H9 (cell line): ENCODE measurements around the gene USP6NL. TPM values are rescaled to one million over a fixed set of nuclear protein-coding genes. Genes with fewer than 3 reads are reported as not detected.

Experiments used
- DNase-seq: peaks from one replicate; pipeline ENCODE4 v3.0.0-alpha.2; 2017
- H2AFZ ChIP-seq: one replicate; pipeline ENCODE4 v1.6.1; 2013; ENCODE audit warnings: mild to moderate bottlenecking, low read length, control low read depth, moderate library complexity
- H2AK5ac ChIP-seq: 2 replicates; pipeline ENCODE4 v1.6.1; 2013; ENCODE audit warnings: low read length, control low read depth, mixed read lengths; ENCODE audit not compliant: insufficient read length
- H2BK120ac ChIP-seq: one replicate; pipeline ENCODE4 v1.6.1; 2013; ENCODE audit warnings: low read depth, mild to moderate bottlenecking, low read length, control low read depth, inconsistent platforms; ENCODE audit not compliant: poor library complexity, severe bottlenecking
- H2BK12ac ChIP-seq: 2 replicates; pipeline ENCODE4 v1.6.1; 2013; ENCODE audit warnings: low read length, control low read depth, mixed read lengths, low read depth; ENCODE audit not compliant: insufficient read length
- H2BK15ac ChIP-seq: 2 replicates; pipeline ENCODE4 v1.6.1; 2013; ENCODE audit warnings: low read depth, low read length, control low read depth
- H2BK20ac ChIP-seq: one replicate; pipeline ENCODE4 v1.6.1; 2013; ENCODE audit warnings: low read depth, mild to moderate bottlenecking, low read length, control low read depth, inconsistent platforms; ENCODE audit not compliant: poor library complexity, severe bottlenecking
- H2BK5ac ChIP-seq: 2 replicates; pipeline ENCODE4 v1.6.1; 2013; ENCODE audit warnings: low read length, control low read depth, mixed read lengths; ENCODE audit not compliant: insufficient read length
- H3K14ac ChIP-seq: 2 replicates; pipeline ENCODE4 v1.6.1; 2013; ENCODE audit warnings: low read length, control low read depth; ENCODE audit not compliant: insufficient read depth
- H3K18ac ChIP-seq: 2 replicates; pipeline ENCODE4 v1.6.1; 2013; ENCODE audit warnings: low read depth, mild to moderate bottlenecking, mixed read lengths, low read length, control low read depth; ENCODE audit not compliant: insufficient read length
- H3K23ac ChIP-seq: 2 replicates; pipeline ENCODE4 v1.6.1; 2013; ENCODE audit warnings: low read length, control low read depth, mixed read lengths, low read depth; ENCODE audit not compliant: insufficient read length
- H3K23me2 ChIP-seq: 2 replicates; pipeline ENCODE4 v1.6.1; 2013; ENCODE audit warnings: low read depth, mild to moderate bottlenecking, mixed read lengths, low read length, control low read depth; ENCODE audit not compliant: insufficient read length, poor library complexity, severe bottlenecking
- H3K27ac ChIP-seq: 2 replicates; pipeline ENCODE4 v1.5.1; 2013; ENCODE audit warnings: low read length, control low read depth, mixed read lengths, low read depth; ENCODE audit not compliant: insufficient read length
- H3K27me3 ChIP-seq: 2 replicates; pipeline ENCODE4 v1.6.1; 2013; ENCODE audit warnings: low read length, control low read depth, inconsistent platforms; ENCODE audit not compliant: insufficient read depth
- H3K4ac ChIP-seq: 2 replicates; pipeline ENCODE4 v1.6.1; 2013; ENCODE audit warnings: low read depth, mild to moderate bottlenecking, control low read depth, inconsistent platforms, low read length, moderate library complexity
- H3K4me1 ChIP-seq: 2 replicates; pipeline ENCODE4 v1.6.1; 2013; ENCODE audit warnings: low read length, control low read depth, inconsistent platforms; ENCODE audit not compliant: insufficient read depth
- H3K4me2 ChIP-seq: 2 replicates; pipeline ENCODE4 v1.6.1; 2013; ENCODE audit warnings: low read length, control low read depth, mixed read lengths; ENCODE audit not compliant: insufficient read length, insufficient read depth
- H3K56ac ChIP-seq: 2 replicates; pipeline ENCODE4 v1.6.1; 2013; ENCODE audit warnings: low read depth, mild to moderate bottlenecking, mixed read lengths, low read length, control low read depth; ENCODE audit not compliant: insufficient read length
- H3K79me1 ChIP-seq: 2 replicates; pipeline ENCODE4 v1.6.1; 2013; ENCODE audit warnings: low read depth, mild to moderate bottlenecking, moderate library complexity, low read length, control low read depth, inconsistent platforms; ENCODE audit not compliant: insufficient read depth, poor library complexity, severe bottlenecking
- H3K79me2 ChIP-seq: 2 replicates; pipeline ENCODE4 v1.6.1; 2013; ENCODE audit warnings: low read length, control low read depth, inconsistent platforms; ENCODE audit not compliant: insufficient read depth
- H3K9ac ChIP-seq: 2 replicates; pipeline ENCODE4 v1.6.1; 2013; ENCODE audit warnings: low read length, control low read depth, mixed read lengths; ENCODE audit not compliant: insufficient read length; ENCODE audit errors: extremely low read depth
- H3K9me3 ChIP-seq: one replicate; pipeline ENCODE4 v1.6.1; 2013; ENCODE audit warnings: low read depth, low read length, inconsistent platforms; ENCODE audit not compliant: control insufficient read depth
- H3T11ph ChIP-seq: one replicate; pipeline ENCODE4 v1.6.1; 2013; ENCODE audit warnings: mild to moderate bottlenecking, low read length, control low read depth, inconsistent platforms
- H4K20me1 ChIP-seq: one replicate; pipeline ENCODE4 v1.6.1; 2013; ENCODE audit not compliant: control insufficient read depth, insufficient read length, insufficient read depth
- H4K5ac ChIP-seq: 2 replicates; pipeline ENCODE4 v1.6.1; 2013; ENCODE audit warnings: low read depth, mild to moderate bottlenecking, mixed read lengths, low read length, control low read depth; ENCODE audit not compliant: insufficient read length
- H4K8ac ChIP-seq: replicated peaks from 2 replicates; pipeline ENCODE4 v1.6.1; 2013; ENCODE audit warnings: low read length, control low read depth, mixed read lengths, low read depth; ENCODE audit not compliant: insufficient read length
- H4K91ac ChIP-seq: 2 replicates; pipeline ENCODE4 v1.6.1; 2013; ENCODE audit warnings: low read depth, mild to moderate bottlenecking, moderate library complexity, mixed read lengths, low read length, control low read depth; ENCODE audit not compliant: insufficient read length
- H3K27ac Mint-ChIP-seq, 3 experiments: 2 replicates in 2 of 3; 3 replicates in 1 of 3; pipeline ENCODE4 v1.8.0; 2020 to 2021; ENCODE audit warnings: mixed read lengths in 3 of 3, mild to moderate bottlenecking in 1 of 3, moderate library complexity in 1 of 3
- H3K27me3 Mint-ChIP-seq: 2 replicates; pipeline ENCODE4 v1.8.0; 2021; ENCODE audit warnings: low read depth, mild to moderate bottlenecking, moderate library complexity, mixed read lengths
- H3K36me3 Mint-ChIP-seq, 3 experiments: 2 replicates in 2 of 3; 3 replicates in 1 of 3; pipeline ENCODE4 v1.8.0; 2020 to 2021; ENCODE audit warnings: low read depth in 3 of 3, mixed read lengths in 3 of 3; ENCODE audit not compliant: insufficient read depth in 1 of 3
- H3K4me1 Mint-ChIP-seq, 2 experiments: 2 replicates each; pipeline ENCODE4 v1.8.0; 2020; ENCODE audit warnings: mixed read lengths in 2 of 2
- H3K4me3 Mint-ChIP-seq, 2 experiments: 2 replicates in 1 of 2; 3 replicates in 1 of 2; pipeline ENCODE4 v1.8.0; 2020 to 2021; ENCODE audit warnings: mild to moderate bottlenecking in 2 of 2, mixed read lengths in 2 of 2, moderate library complexity in 1 of 2
- H3K9me3 Mint-ChIP-seq, 2 experiments: 2 replicates in 1 of 2; 3 replicates in 1 of 2; pipeline ENCODE4 v1.8.0; 2020; ENCODE audit warnings: mild to moderate bottlenecking in 2 of 2, mixed read lengths in 2 of 2, moderate library complexity in 1 of 2
- WGBS: extraction: QIAGEN DNeasy Blood & Tissue Kit; methylation state at CpG from one replicate; pipeline ENCODE4 v1.1.7; 2013; ENCODE audit warnings: missing lambda C conversion rate, low lambda C conversion rate, mixed read lengths; ENCODE audit not compliant: insufficient read length; ENCODE audit errors: extremely low coverage; 5-methylcytosine and 5-hydroxymethylcytosine counted together
- total RNA-seq: library from RNA; stranded (reverse); gene quantifications from 2 replicates; pipeline ENCODE4 v1.2.1, GENCODE V29; 2021
- TF ChIP-seq, protein P1 (sequence below): fragments of 200-600 bp; sonication (generic); conservative IDR thresholded peaks from 3 replicates; pipeline ENCODE4 v1.8.0; 2021; ENCODE audit warnings: antibody characterized with exemption, mild to moderate bottlenecking

Gene USP6NL
- total RNA-seq, 1 experiment from 2014 or later, result 28.3 TPM

DNA sequence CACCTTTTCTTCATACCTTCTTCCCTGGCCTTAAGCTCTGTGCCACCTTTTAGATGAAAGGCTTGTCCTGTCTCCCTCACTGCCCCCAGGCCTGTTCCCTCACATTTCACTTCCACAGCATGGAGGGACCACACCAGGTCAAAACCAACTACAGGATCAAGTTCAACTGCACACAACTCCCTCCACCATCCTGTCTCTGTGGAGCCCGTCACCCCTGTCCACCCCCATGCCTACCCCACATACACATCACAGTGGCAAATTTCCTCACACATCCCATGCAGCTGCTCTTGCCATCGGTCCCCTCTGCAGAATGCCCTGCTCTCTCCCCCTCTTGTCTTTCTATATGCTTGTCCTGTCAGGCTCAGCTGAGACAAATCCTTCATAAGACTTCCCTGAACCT is 154.1 kb downstream of the USP6NL start:
- H3K23ac ChIP-seq, result no peak overlapping the region
- H3K79me1 ChIP-seq, result no peaks in the 10 kb centered on the region
- no peak overlapping the region for H4K5ac ChIP-seq
- H3K79me2 ChIP-seq, result no peaks in the 10 kb centered on the region
- no peaks in the 10 kb centered on the region for H3K27me3 ChIP-seq
- H4K8ac ChIP-seq, result no peak overlapping the region
- no peak overlapping the region for H3T11ph ChIP-seq
- H3K27me3 Mint-ChIP-seq, result no peaks in the 10 kb centered on the region
- H3K4ac ChIP-seq, result no peak overlapping the region
- no peaks in the 10 kb centered on the region for H3K9me3 Mint-ChIP-seq
- no peak overlapping the region for H3K4me2 ChIP-seq
- H3K18ac ChIP-seq, result no peak overlapping the region
- no peak for DNase-seq
- H3K9me3 ChIP-seq, result no peaks in the 10 kb centered on the region
- no CpG with 5 or more reads among the region's 2 CpGs for WGBS
- peak overlapping the region in 1 of 3 experiments; percentile 18; a peak in 1 of 7 replicates for H3K27ac Mint-ChIP-seq
- H3K9ac ChIP-seq, result no peak overlapping the region
- H3K4me3 Mint-ChIP-seq, result no peak overlapping the region
- H3K14ac ChIP-seq, result no peak overlapping the region
- H2BK20ac ChIP-seq, result no peak overlapping the region
- H2BK12ac ChIP-seq, result no peak overlapping the region
- H2AK5ac ChIP-seq, result no peak overlapping the region
- TF ChIP-seq, protein P1, sequence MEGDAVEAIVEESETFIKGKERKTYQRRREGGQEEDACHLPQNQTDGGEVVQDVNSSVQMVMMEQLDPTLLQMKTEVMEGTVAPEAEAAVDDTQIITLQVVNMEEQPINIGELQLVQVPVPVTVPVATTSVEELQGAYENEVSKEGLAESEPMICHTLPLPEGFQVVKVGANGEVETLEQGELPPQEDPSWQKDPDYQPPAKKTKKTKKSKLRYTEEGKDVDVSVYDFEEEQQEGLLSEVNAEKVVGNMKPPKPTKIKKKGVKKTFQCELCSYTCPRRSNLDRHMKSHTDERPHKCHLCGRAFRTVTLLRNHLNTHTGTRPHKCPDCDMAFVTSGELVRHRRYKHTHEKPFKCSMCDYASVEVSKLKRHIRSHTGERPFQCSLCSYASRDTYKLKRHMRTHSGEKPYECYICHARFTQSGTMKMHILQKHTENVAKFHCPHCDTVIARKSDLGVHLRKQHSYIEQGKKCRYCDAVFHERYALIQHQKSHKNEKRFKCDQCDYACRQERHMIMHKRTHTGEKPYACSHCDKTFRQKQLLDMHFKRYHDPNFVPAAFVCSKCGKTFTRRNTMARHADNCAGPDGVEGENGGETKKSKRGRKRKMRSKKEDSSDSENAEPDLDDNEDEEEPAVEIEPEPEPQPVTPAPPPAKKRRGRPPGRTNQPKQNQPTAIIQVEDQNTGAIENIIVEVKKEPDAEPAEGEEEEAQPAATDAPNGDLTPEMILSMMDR, result no peak
- no peak overlapping the region for H4K91ac ChIP-seq
- no peak overlapping the region for H2BK5ac ChIP-seq
- peaks cover 2% of the 10 kb centered on the region for H4K20me1 ChIP-seq
- no peak overlapping the region for H2BK120ac ChIP-seq
- H3K4me1 ChIP-seq, result no peaks in the 10 kb centered on the region
- H3K27ac ChIP-seq, result no peak overlapping the region
- H2AFZ ChIP-seq, result no peak overlapping the region
- peaks cover 9 to 11% of the 10 kb centered on the region in 2 experiments for H3K4me1 Mint-ChIP-seq
- H3K36me3 Mint-ChIP-seq, result peaks cover 4 to 22% (median 6%) of the 10 kb centered on the region in 3 experiments
- no peak overlapping the region for H3K56ac ChIP-seq
- no peak overlapping the region for H2BK15ac ChIP-seq
- no peaks in the 10 kb centered on the region for H3K23me2 ChIP-seq
